Colonic mucosa (tissue), 4 donors: ENCODE data around the gene RAB11FIP3. TPM values are rescaled to one million over a fixed set of nuclear protein-coding genes. Genes with fewer than 3 reads are reported as not detected.

ENCODE experiments used
- DNase-seq: peaks from one replicate; pipeline ENCODE4 v3.0.0-alpha.2; 2020
- H3K27ac ChIP-seq: fragments of 200-600 bp; one replicate; pipeline ENCODE4 v1.8.0; 2021
- H3K27me3 ChIP-seq: fragments of 200-600 bp; one replicate; pipeline ENCODE4 v1.8.0; 2021
- H3K36me3 ChIP-seq: fragments of 200-600 bp; one replicate; pipeline ENCODE4 v1.8.0; 2021
- H3K4me1 ChIP-seq: fragments of 200-600 bp; one replicate; pipeline ENCODE4 v1.8.0; 2021; ENCODE audit warnings: mild to moderate bottlenecking
- H3K4me3 ChIP-seq: fragments of 200-600 bp; one replicate; pipeline ENCODE4 v1.8.0; 2021
- H3K9ac ChIP-seq, 2 donors: one replicate each; pipeline ENCODE4 v1.7.0; 2013; ENCODE audit warnings: control low read depth in 2 of 2, low read depth in 2 of 2, low read length in 2 of 2
- H3K9me3 ChIP-seq: fragments of 200-600 bp; one replicate; pipeline ENCODE4 v1.8.0; 2021
- CTCF ChIP-seq: fragments of 200-600 bp; IDR thresholded peaks from one replicate; pipeline ENCODE4 v1.8.0; 2022; ENCODE audit warnings: antibody characterized with exemption, mild to moderate bottlenecking
- intact Hi-C: fragments of 100-400 bp; cut with DNase I; formaldehyde crosslinking; loops from one replicate; pipeline ENCODE4 v1.14.1; 2022
- total RNA-seq, 2 donors: library from RNA; stranded (reverse); fragmentation: NEBNext Ultra II Directional in 1 of 2; extraction: Animal tissue kit (Norgen Biotek cat#: 25700) in 1 of 2; gene quantifications; one replicate each; pipeline ENCODE4 v1.2.1, GENCODE V29; 2021
- donor health status: healthy.
- donor health status: DM: no; HTN: no; CAD: no.
- donor health status: DM: no; HTN: no; CAD: no.

The RAB11FIP3 gene
- total RNA-seq, 2 donors from 2014 or later, result 20.9 to 22.3 TPM

- peak; percentile 91 for DNase-seq
- Histone ChIP-seq H3K27ac (no peak overlapping the region), H3K9me3 (no peaks in the 10 kb centered on the region), H3K9ac (no peak overlapping the region), H3K36me3 (peaks cover 7% of the 10 kb centered on the region), H3K4me1 (peaks cover 3% of the 10 kb centered on the region), H3K27me3 (no peaks in the 10 kb centered on the region), H3K4me3 (no peak overlapping the region)
- intact Hi-C loops, result no loop called here
- peak; percentile 65 for TF ChIP-seq CTCF
These were observed 121.7 kb downstream of the RAB11FIP3 start for GRCh38 chr16:546909-547770.

GRCh38 chr16:548586-548985 lies 123.1 kb downstream of the RAB11FIP3 start:
- Histone ChIP-seq H3K9ac (no peak overlapping the region), H3K4me3 (no peak overlapping the region), H3K27ac (no peak overlapping the region), H3K27me3 (no peaks in the 10 kb centered on the region), H3K9me3 (no peaks in the 10 kb centered on the region), H3K4me1 (peaks cover 3% of the 10 kb centered on the region), H3K36me3 (peaks cover 9% of the 10 kb centered on the region)
- intact Hi-C loops, result no loop called here
- no peak for DNase-seq
- TF ChIP-seq CTCF, result no peak

GRCh38 chr16:549544-550263 lies 124.3 kb downstream of the RAB11FIP3 start:
- Histone ChIP-seq H3K9ac (no peak overlapping the region), H3K4me3 (no peak overlapping the region), H3K27ac (no peak overlapping the region), H3K4me1 (peaks cover 3% of the 10 kb centered on the region), H3K36me3 (peaks cover 9% of the 10 kb centered on the region), H3K27me3 (no peaks in the 10 kb centered on the region), H3K9me3 (no peaks in the 10 kb centered on the region)
- no peak for DNase-seq
- TF ChIP-seq CTCF, result no peak
- intact Hi-C loops, result no loop called here

- Histone ChIP-seq H3K4me3 (no peak overlapping the region), H3K27me3 (no peaks in the 10 kb centered on the region), H3K9me3 (no peaks in the 10 kb centered on the region), H3K27ac (no peak overlapping the region), H3K9ac (no peak overlapping the region), H3K4me1 (peaks cover 3% of the 10 kb centered on the region), H3K36me3 (peaks cover 9% of the 10 kb centered on the region)
- TF ChIP-seq CTCF, result no peak
- no peak for DNase-seq
- intact Hi-C loops, result no loop called here
These were observed 125.8 kb downstream of the RAB11FIP3 start for GRCh38 chr16:551210-551609.

GRCh38 chr16:552171-552570 lies 126.7 kb downstream of the RAB11FIP3 start:
- peaks cover 9% of the 10 kb centered on the region for H3K36me3 ChIP-seq
- DNase-seq, result no peak
- H3K27me3 ChIP-seq, result no peaks in the 10 kb centered on the region
- intact Hi-C loops, result no loop called here
- H3K9me3 ChIP-seq, result no peaks in the 10 kb centered on the region
- TF ChIP-seq CTCF, result no peak
- H3K9ac ChIP-seq, result no peak overlapping the region
- no peaks in the 10 kb centered on the region for H3K4me1 ChIP-seq
- no peak overlapping the region for H3K27ac ChIP-seq
- H3K4me3 ChIP-seq, result no peak overlapping the region
